ENCODE results near the gene ENDOV. TPM values are rescaled to one million over a fixed set of nuclear protein-coding genes. Genes with fewer than 3 reads are reported as not detected.
"Not testable (repeated sequence)": the region's sequence is repeated elsewhere in the genome, so short reads cannot be mapped to it uniquely, and the experiment has no call there.

The ENDOV gene
- total RNA-seq, 1 experiment from 2014 or later = 14.1 TPM

- no peaks in the 10 kb centered on the region for H3K9me3 ChIP-seq (ENCODE audit: low read depth, low read length, poor library complexity, severe bottlenecking)
- POLR2A ChIA-PET (ENCODE audit: low non-redundant PET) = no interaction called here
- TF ChIP-seq EZH2 (IDR thresholded peaks at IDR 0.05; ENCODE audit: borderline replicate concordance, low read depth, low read length, poor library complexity, severe bottlenecking) (no peak), CTCF (conservative IDR thresholded peaks at IDR 0.05; ENCODE audit: low read depth, low read length) (no peak)
- H3K4me1 ChIP-seq (ENCODE audit: insufficient read depth, low read length, poor library complexity, severe bottlenecking) = no peaks in the 10 kb centered on the region
- H3K27me3 ChIP-seq (replicated peaks; ENCODE audit: insufficient read depth, low read depth, low read length, poor library complexity) = no peaks in the 10 kb centered on the region
- H3K36me3 ChIP-seq (ENCODE audit: insufficient read depth, low read length, poor library complexity, severe bottlenecking) = no peaks in the 10 kb centered on the region
- no peak for DNase-seq (ENCODE audit: low spot score)
- no peak overlapping the region for H3K4me3 ChIP-seq (ENCODE audit: low read depth, low read length, poor library complexity, severe bottlenecking)
- CTCF ChIA-PET = no interaction called here
- H3K27ac ChIP-seq (ENCODE audit: low read depth, low read length, poor library complexity, severe bottlenecking) = no peak overlapping the region
- BruUV-seq (replicated peaks) = no TSS peak
- intact Hi-C loops (cut with micrococcal nuclease; ENCODE audit: unreplicated experiment) = no loop called here
Measured at GRCh38 chr17:80402959-80403358, 12.0 kb upstream of the ENDOV start.

DNA sequence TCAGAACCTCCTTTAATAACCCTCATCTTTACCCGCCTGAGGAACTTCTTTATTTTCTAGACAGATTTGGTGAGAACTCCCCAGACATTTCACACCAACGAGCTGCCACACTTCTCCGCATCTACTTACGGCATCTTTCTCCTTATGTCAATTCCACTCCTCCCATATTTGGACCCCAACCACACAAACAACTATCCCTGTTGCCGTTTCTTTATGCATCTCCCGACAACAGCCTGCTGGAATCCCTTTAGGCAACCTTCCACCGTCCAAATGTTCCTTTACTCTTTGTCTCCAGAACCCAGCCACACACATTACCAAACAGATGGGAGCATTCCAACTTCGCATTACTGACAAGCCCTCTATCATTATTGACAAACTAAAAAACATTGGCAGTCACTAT, 8.8 kb upstream of the ENDOV start:
- ChIA-PET CTCF (no interaction called here), POLR2A (ENCODE audit: low non-redundant PET) (no interaction called here)
- DNase-seq (ENCODE audit: low spot score) = no peak
- intact Hi-C loops (cut with micrococcal nuclease; ENCODE audit: unreplicated experiment) = no loop called here
- no peaks in the 10 kb centered on the region for H3K4me1 ChIP-seq (ENCODE audit: insufficient read depth, low read length, poor library complexity, severe bottlenecking)
- no peaks in the 10 kb centered on the region for H3K36me3 ChIP-seq (ENCODE audit: insufficient read depth, low read length, poor library complexity, severe bottlenecking)
- no peak overlapping the region for H3K27ac ChIP-seq (ENCODE audit: low read depth, low read length, poor library complexity, severe bottlenecking)
- H3K9me3 ChIP-seq (ENCODE audit: low read depth, low read length, poor library complexity, severe bottlenecking) = no peaks in the 10 kb centered on the region
- TF ChIP-seq EZH2 (IDR thresholded peaks at IDR 0.05; ENCODE audit: borderline replicate concordance, low read depth, low read length, poor library complexity, severe bottlenecking) = no peak
- TF ChIP-seq CTCF (conservative IDR thresholded peaks at IDR 0.05; ENCODE audit: low read depth, low read length) = no peak
- no peak overlapping the region for H3K4me3 ChIP-seq (ENCODE audit: low read depth, low read length, poor library complexity, severe bottlenecking)
- H3K27me3 ChIP-seq (replicated peaks; ENCODE audit: insufficient read depth, low read depth, low read length, poor library complexity) = no peaks in the 10 kb centered on the region
- BruUV-seq (replicated peaks) = no TSS peak

DNA sequence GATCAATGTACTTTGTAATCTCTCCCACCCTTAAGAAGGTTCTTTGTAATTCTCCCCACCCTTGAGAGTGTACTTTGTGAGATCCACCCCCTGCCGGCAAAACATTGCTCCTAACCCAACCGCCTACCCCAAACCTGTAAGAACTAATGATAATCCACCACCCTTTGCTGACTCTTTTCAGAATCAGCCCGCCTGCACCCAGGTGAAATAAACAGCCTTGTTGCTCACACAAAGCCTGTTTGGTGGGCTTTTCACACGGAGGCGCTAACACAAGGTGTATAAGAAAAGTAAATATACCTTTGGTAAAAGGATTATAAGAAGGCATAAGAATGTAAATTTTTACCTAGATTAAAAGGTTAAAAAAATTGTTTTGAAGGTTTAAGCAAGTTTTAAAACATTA, 7.0 kb upstream of the ENDOV start:
- H3K9me3 ChIP-seq (ENCODE audit: low read depth, low read length, poor library complexity, severe bottlenecking); intact Hi-C loops (cut with micrococcal nuclease; ENCODE audit: unreplicated experiment); POLR2A ChIA-PET (ENCODE audit: low non-redundant PET); H3K4me1 ChIP-seq (ENCODE audit: insufficient read depth, low read length, poor library complexity, severe bottlenecking); DNase-seq (ENCODE audit: low spot score); CTCF ChIA-PET; H3K36me3 ChIP-seq (ENCODE audit: insufficient read depth, low read length, poor library complexity, severe bottlenecking); H3K4me3 ChIP-seq (ENCODE audit: low read depth, low read length, poor library complexity, severe bottlenecking); BruUV-seq (replicated peaks); H3K27ac ChIP-seq (ENCODE audit: low read depth, low read length, poor library complexity, severe bottlenecking); H3K27me3 ChIP-seq (replicated peaks; ENCODE audit: insufficient read depth, low read depth, low read length, poor library complexity): not testable (repeated sequence)

GRCh38 chr17:80408872-80409271, 6.1 kb upstream of the ENDOV start:
- Histone ChIP-seq H3K27ac (ENCODE audit: low read depth, low read length, poor library complexity, severe bottlenecking) (no peak overlapping the region), H3K4me3 (ENCODE audit: low read depth, low read length, poor library complexity, severe bottlenecking) (no peak overlapping the region), H3K4me1 (ENCODE audit: insufficient read depth, low read length, poor library complexity, severe bottlenecking) (no peaks in the 10 kb centered on the region), H3K9me3 (ENCODE audit: low read depth, low read length, poor library complexity, severe bottlenecking) (no peaks in the 10 kb centered on the region), H3K36me3 (ENCODE audit: insufficient read depth, low read length, poor library complexity, severe bottlenecking) (no peaks in the 10 kb centered on the region), H3K27me3 (replicated peaks; ENCODE audit: insufficient read depth, low read depth, low read length, poor library complexity) (no peaks in the 10 kb centered on the region)
- ChIA-PET CTCF (no interaction called here), POLR2A (ENCODE audit: low non-redundant PET) (no interaction called here)
- no peak for DNase-seq (ENCODE audit: low spot score)
- intact Hi-C loops (cut with micrococcal nuclease; ENCODE audit: unreplicated experiment) = no loop called here
- TF ChIP-seq CTCF (conservative IDR thresholded peaks at IDR 0.05; ENCODE audit: low read depth, low read length) = no peak
- no peak for TF ChIP-seq EZH2 (IDR thresholded peaks at IDR 0.05; ENCODE audit: borderline replicate concordance, low read depth, low read length, poor library complexity, severe bottlenecking)
- no TSS peak for BruUV-seq (replicated peaks)
